Central memory CD4-positive, alpha-beta T cell (primary cell): ENCODE data around the gene SMAD3.

Experiments
- DNase-seq: peaks from one replicate; pipeline ENCODE4 v3.0.0; 2022

The SMAD3 gene

GRCh38 chr15:67082007-67082536 lies 16.7 kb downstream of the SMAD3 start:
- peak; percentile 72 for DNase-seq

- peak; percentile 51 for DNase-seq
Observed at GRCh38 chr15:67083135-67083762, 17.8 kb downstream of the SMAD3 start.

- DNase-seq, result no peak
Observed at GRCh38 chr15:67084561-67084960, 19.2 kb downstream of the SMAD3 start.

- DNase-seq, result no peak
Observed at GRCh38 chr15:67085237-67085817, 19.9 kb downstream of the SMAD3 start.

GRCh38 chr15:67085818-67086636 lies 20.6 kb downstream of the SMAD3 start:
- no peak for DNase-seq

- no peak for DNase-seq
Observed at GRCh38 chr15:67086637-67086914, 21.2 kb downstream of the SMAD3 start.

- no peak for DNase-seq
Observed at GRCh38 chr15:67087507-67088172, 22.2 kb downstream of the SMAD3 start.

- no peak for DNase-seq
Observed at GRCh38 chr15:67089217-67090193, 24.1 kb downstream of the SMAD3 start.

GRCh38 chr15:67090297-67091070 lies 25.1 kb downstream of the SMAD3 start:
- DNase-seq, result no peak

GRCh38 chr15:67091071-67091979 lies 25.9 kb downstream of the SMAD3 start:
- peak; percentile 78 for DNase-seq

GRCh38 chr15:67091980-67092677 lies 26.7 kb downstream of the SMAD3 start:
- DNase-seq, result no peak

- no peak for DNase-seq
Observed at GRCh38 chr15:67092752-67093503, 27.5 kb downstream of the SMAD3 start.

GRCh38 chr15:67093504-67093862 lies 28.1 kb downstream of the SMAD3 start:
- DNase-seq, result no peak

- DNase-seq, result no peak
Observed at GRCh38 chr15:67094001-67094826, 28.8 kb downstream of the SMAD3 start.

GRCh38 chr15:67095912-67096311 lies 30.5 kb downstream of the SMAD3 start:
- peak; percentile 29 for DNase-seq

- DNase-seq, result no peak
Observed at GRCh38 chr15:67096546-67097294, 31.3 kb downstream of the SMAD3 start.

GRCh38 chr15:67097424-67097823 lies 32.0 kb downstream of the SMAD3 start:
- no peak for DNase-seq
